ENCODE measurements around the gene SDR39U1. TPM values are rescaled to one million over a fixed set of nuclear protein-coding genes. Genes with fewer than 3 reads are reported as not detected.
A peak's percentile ranks its signal among the peaks of the same experiment; 100 is the strongest.

SDR39U1 gene
- total RNA-seq, 1 donor from 2014 or later = 29.7 TPM

- no peak for DNase-seq (ENCODE audit: low read depth)
- Histone ChIP-seq H3K27me3 (ENCODE audit: control insufficient read depth, insufficient read depth, low read length) (no peaks in the 10 kb centered on the region), H3K4me3 (ENCODE audit: low read depth, low read length) (no peak overlapping the region), H3K36me3 (ENCODE audit: control insufficient read depth, insufficient read depth, low read length) (peaks cover 2% of the 10 kb centered on the region)
- no peak for TF ChIP-seq CTCF (IDR thresholded peaks at IDR 0.05; ENCODE audit: insufficient read depth, low read length, poor library complexity, severe bottlenecking)
Measured at GRCh38 chr14:24439257-24439656, 3.3 kb downstream of the SDR39U1 start.

GRCh38 chr14:24438223-24439097, 4.1 kb downstream of the SDR39U1 start:
- Histone ChIP-seq H3K36me3 (ENCODE audit: control insufficient read depth, insufficient read depth, low read length) (peaks cover 2% of the 10 kb centered on the region), H3K4me3 (ENCODE audit: low read depth, low read length) (no peak overlapping the region), H3K27me3 (ENCODE audit: control insufficient read depth, insufficient read depth, low read length) (no peaks in the 10 kb centered on the region)
- no peak for TF ChIP-seq CTCF (IDR thresholded peaks at IDR 0.05; ENCODE audit: insufficient read depth, low read length, poor library complexity, severe bottlenecking)
- DNase-seq (ENCODE audit: low read depth) = no peak

- Histone ChIP-seq H3K36me3 (ENCODE audit: control insufficient read depth, insufficient read depth, low read length) (peaks cover 4% of the 10 kb centered on the region), H3K4me3 (ENCODE audit: low read depth, low read length) (no peak overlapping the region), H3K27me3 (ENCODE audit: control insufficient read depth, insufficient read depth, low read length) (no peaks in the 10 kb centered on the region)
- no peak for DNase-seq (ENCODE audit: low read depth)
- TF ChIP-seq CTCF (IDR thresholded peaks at IDR 0.05; ENCODE audit: insufficient read depth, low read length, poor library complexity, severe bottlenecking) = no peak
Measured at GRCh38 chr14:24437736-24438067, 4.9 kb downstream of the SDR39U1 start.

GRCh38 chr14:24437020-24437735, 5.4 kb downstream of the SDR39U1 start:
- no peaks in the 10 kb centered on the region for H3K27me3 ChIP-seq (ENCODE audit: control insufficient read depth, insufficient read depth, low read length)
- TF ChIP-seq CTCF (IDR thresholded peaks at IDR 0.05; ENCODE audit: insufficient read depth, low read length, poor library complexity, severe bottlenecking) = no peak
- H3K36me3 ChIP-seq (ENCODE audit: control insufficient read depth, insufficient read depth, low read length) = peaks cover 4% of the 10 kb centered on the region
- H3K4me3 ChIP-seq (ENCODE audit: low read depth, low read length) = no peak overlapping the region
- no peak for DNase-seq (ENCODE audit: low read depth)

GRCh38 chr14:24436355-24437019, 6.1 kb downstream of the SDR39U1 start:
- DNase-seq (ENCODE audit: low read depth) = no peak
- H3K4me3 ChIP-seq (ENCODE audit: low read depth, low read length) = no peak overlapping the region
- H3K27me3 ChIP-seq (ENCODE audit: control insufficient read depth, insufficient read depth, low read length) = no peaks in the 10 kb centered on the region
- peak; percentile 68 for TF ChIP-seq CTCF (IDR thresholded peaks at IDR 0.05; ENCODE audit: insufficient read depth, low read length, poor library complexity, severe bottlenecking)
- peaks cover 4% of the 10 kb centered on the region for H3K36me3 ChIP-seq (ENCODE audit: control insufficient read depth, insufficient read depth, low read length)
